HUES6 (cell line): Measurements from ENCODE around the gene SLC39A11.

Experiments
- H3K27ac ChIP-seq: 2 replicates; pipeline ENCODE4 v1.7.0; 2013; ENCODE audit warnings: low read depth, mild to moderate bottlenecking, low read length, inconsistent platforms
- H3K27me3 ChIP-seq: 2 replicates; pipeline ENCODE4 v1.6.1; 2013; ENCODE audit warnings: low read length; ENCODE audit not compliant: control insufficient read depth, insufficient read depth
- H3K36me3 ChIP-seq: 2 replicates; pipeline ENCODE4 v1.6.1; 2013; ENCODE audit warnings: low read length; ENCODE audit not compliant: control insufficient read depth, insufficient read depth
- H3K4me1 ChIP-seq: 2 replicates; pipeline ENCODE4 v1.6.1; 2013; ENCODE audit warnings: low read length; ENCODE audit not compliant: control insufficient read depth, insufficient read depth
- H3K4me3 ChIP-seq: 2 replicates; pipeline ENCODE4 v1.5.1; 2013; ENCODE audit warnings: low read depth, low read length
- H3K9ac ChIP-seq: one replicate; pipeline ENCODE4 v1.6.1; 2013; ENCODE audit warnings: mild to moderate bottlenecking, low read length
- H3K9me3 ChIP-seq: 2 replicates; pipeline ENCODE4 v1.6.1; 2013; ENCODE audit warnings: low read depth, low read length; ENCODE audit not compliant: control insufficient read depth, insufficient read depth

SLC39A11 gene

DNA sequence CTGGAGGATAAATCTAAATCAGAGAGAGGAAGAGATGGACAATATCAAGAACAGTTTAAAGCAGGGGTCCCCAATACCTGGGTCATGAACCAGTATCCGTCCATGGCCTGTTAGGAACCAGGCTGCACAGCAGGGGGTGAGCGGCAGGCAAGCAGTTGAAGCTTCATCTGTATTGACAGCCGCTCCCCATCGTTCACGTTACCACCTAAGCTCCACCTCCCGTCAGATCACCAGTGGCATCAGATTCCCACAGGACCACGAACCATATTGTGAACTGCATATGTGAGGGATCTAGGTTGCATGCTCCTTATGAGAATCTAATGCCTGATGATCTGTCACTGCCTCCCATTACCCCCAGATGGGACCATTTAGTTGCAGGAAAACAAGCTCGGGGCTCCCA lies 226.5 kb downstream of the SLC39A11 start:
- Histone ChIP-seq H3K9ac (no peak overlapping the region), H3K4me3 (no peak overlapping the region), H3K4me1 (no peaks in the 10 kb centered on the region), H3K27me3 (no peaks in the 10 kb centered on the region), H3K36me3 (no peaks in the 10 kb centered on the region), H3K9me3 (peaks cover 9% of the 10 kb centered on the region), H3K27ac (no peak overlapping the region)

DNA sequence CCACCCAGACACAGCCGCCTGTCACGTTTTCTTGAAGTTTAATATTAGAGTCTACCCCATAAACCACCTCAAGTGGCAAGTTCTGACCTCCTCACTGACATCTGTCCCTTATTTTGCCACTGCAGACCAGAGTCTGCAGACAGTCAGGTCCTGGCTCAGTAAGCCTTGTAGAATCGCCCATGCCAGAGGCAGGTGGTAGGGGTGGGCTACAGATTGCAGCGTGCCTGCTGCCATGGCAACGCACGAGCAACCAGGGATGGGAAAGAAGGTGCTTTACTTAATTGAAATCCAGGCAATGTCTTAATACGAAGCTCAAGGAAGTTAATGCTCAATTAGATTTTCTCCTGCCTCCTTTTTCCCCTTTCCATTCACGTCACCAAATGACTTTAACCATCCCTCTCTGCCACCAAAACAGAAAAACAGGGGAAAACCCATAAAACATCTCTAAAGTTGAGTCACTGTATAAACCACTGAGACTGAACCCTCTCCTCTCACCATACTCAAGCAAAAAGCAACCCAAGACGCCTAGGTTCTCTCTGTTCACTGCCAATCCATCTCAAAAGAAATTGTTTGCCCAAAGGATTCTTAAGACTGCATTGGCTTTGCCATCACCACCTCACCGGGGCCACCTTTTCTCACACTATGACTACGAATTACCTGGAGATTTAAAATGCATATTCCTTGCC lies 228.8 kb downstream of the SLC39A11 start:
- H3K4me1 ChIP-seq = no peaks in the 10 kb centered on the region
- H3K9me3 ChIP-seq = peaks cover 14% of the 10 kb centered on the region

DNA sequence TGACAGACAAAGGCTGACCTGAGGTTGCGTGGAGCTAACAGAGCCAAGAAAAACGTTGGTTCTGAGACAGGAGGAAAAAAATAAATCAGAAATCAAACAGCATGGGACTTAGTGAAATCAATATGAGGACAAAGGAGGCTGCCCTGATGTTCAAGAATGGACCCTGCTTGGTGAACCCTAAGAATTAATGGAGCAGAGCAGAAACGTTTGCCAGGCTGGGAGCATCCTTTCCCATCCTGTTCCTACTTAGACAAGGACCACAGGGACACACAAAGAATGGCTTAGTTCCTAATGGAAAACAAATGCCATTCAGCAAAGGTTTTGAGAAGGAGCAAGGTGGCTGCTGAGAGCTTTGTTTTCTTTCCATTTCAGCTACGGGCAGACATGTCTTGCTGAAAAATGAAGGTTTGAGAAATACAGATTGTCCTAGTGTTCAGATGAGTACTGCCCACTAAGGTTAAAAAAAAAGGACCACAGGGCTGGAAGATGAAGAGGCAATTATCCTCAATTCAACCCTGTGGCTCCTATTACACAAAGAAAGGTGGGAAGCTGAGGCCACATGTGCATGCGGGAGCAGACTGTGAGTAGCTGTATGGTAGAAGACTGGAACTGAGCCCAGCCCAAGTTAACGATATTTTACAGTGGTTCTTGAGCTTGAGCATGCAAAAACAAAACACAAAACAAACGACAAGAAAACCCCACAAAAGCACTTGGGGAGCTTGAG lies 230.1 kb downstream of the SLC39A11 start:
- H3K9ac ChIP-seq = no peak overlapping the region
- H3K27me3 ChIP-seq = no peaks in the 10 kb centered on the region
- no peaks in the 10 kb centered on the region for H3K36me3 ChIP-seq
- peaks cover 20% of the 10 kb centered on the region for H3K9me3 ChIP-seq
- no peaks in the 10 kb centered on the region for H3K4me1 ChIP-seq
- no peak overlapping the region for H3K4me3 ChIP-seq
- H3K27ac ChIP-seq = no peak overlapping the region

More for the DNA sequence above, 228.8 kb downstream of the SLC39A11 start:
- H3K4me3 ChIP-seq = no peak overlapping the region
- no peaks in the 10 kb centered on the region for H3K27me3 ChIP-seq
- no peak overlapping the region for H3K27ac ChIP-seq
- H3K9ac ChIP-seq = no peak overlapping the region
- H3K36me3 ChIP-seq = no peaks in the 10 kb centered on the region

DNA sequence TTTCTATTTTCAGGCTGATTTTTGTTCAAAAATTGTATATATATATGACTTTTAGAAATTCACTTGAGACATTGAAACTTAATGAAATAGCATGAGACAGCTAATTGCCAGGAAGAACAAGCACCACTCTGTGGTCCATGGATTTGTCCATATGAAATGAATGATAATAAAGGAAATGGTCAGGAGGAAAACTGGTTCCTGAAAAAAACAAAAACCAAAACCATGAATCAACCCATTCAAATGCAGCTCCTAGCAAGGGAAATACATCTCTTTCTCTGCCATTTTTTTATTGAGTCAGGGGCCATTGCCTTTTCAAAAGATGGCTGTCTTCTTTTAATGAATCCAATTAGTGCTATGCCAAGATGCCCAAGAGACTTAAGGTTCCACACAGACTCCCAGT lies 230.7 kb downstream of the SLC39A11 start:
- no peak overlapping the region for H3K4me3 ChIP-seq
- no peaks in the 10 kb centered on the region for H3K36me3 ChIP-seq
- peaks cover 17% of the 10 kb centered on the region for H3K9me3 ChIP-seq
- H3K9ac ChIP-seq = no peak overlapping the region
- no peaks in the 10 kb centered on the region for H3K4me1 ChIP-seq
- H3K27ac ChIP-seq = no peak overlapping the region
- no peaks in the 10 kb centered on the region for H3K27me3 ChIP-seq

DNA sequence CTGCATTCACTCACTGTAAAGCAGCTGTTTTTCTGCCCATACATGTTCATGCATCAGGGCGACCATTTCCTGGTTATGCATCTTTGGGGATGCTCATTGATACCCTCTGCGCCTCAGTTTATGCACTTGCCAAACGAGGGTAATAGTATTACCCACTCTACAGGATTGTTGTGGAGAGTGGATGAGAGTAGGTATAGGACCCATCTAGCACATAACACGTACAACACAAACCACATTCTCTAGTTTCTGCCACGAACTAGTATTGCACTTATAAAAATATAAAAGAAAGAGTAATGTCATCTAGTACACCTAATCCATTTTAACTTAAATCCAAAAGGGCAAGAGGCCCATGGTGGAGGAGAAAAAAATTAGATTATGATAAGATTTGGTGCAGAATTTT lies 231.7 kb downstream of the SLC39A11 start:
- Histone ChIP-seq H3K4me3 (no peak overlapping the region), H3K27ac (no peak overlapping the region), H3K27me3 (no peaks in the 10 kb centered on the region), H3K4me1 (no peaks in the 10 kb centered on the region), H3K9ac (no peak overlapping the region), H3K9me3 (peaks cover 12% of the 10 kb centered on the region; the same call in 1 of the 2 replicates), H3K36me3 (no peaks in the 10 kb centered on the region)

DNA sequence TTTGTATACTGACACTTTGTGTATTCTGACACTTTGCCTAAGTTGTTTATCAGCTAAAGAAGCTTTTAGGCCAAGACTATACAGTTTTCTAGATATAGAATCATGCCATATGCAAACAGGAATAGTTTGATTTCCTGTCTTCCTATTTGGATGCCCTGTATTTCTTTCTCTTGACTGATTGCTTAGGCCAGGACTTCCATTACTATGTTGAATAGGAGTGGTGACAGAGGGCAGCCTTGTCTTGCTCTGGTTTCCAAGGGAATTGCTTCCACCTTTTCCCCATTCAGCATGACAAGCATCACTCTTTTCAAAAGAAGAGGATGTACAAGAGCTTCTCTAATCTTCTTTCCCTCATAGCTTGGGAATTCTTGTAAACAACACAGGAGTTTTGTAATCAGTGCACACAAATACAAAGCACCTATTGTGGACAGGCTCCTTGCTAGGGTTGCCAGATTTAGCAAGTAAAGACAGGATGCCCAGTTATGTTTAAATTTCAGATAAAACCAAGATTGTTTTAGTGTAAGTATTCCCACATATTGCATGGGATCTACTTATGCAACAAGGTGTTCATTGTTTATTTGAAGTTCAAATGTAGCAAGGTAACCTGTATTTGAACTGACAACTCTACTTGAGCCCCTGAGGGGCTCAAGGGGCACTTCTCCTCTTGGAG lies 233.5 kb downstream of the SLC39A11 start:
- H3K9me3 ChIP-seq = 0 out of 2 replicates have a peak, but pooled peaks cover 11% of the 10 kb centered on the region
- no peak overlapping the region for H3K4me3 ChIP-seq
- H3K27me3 ChIP-seq = no peaks in the 10 kb centered on the region
- peaks cover 8% of the 10 kb centered on the region; the same call in 1 of the 2 replicates for H3K4me1 ChIP-seq
- H3K36me3 ChIP-seq = no peaks in the 10 kb centered on the region
- no peak overlapping the region for H3K27ac ChIP-seq
- no peak overlapping the region for H3K9ac ChIP-seq

DNA sequence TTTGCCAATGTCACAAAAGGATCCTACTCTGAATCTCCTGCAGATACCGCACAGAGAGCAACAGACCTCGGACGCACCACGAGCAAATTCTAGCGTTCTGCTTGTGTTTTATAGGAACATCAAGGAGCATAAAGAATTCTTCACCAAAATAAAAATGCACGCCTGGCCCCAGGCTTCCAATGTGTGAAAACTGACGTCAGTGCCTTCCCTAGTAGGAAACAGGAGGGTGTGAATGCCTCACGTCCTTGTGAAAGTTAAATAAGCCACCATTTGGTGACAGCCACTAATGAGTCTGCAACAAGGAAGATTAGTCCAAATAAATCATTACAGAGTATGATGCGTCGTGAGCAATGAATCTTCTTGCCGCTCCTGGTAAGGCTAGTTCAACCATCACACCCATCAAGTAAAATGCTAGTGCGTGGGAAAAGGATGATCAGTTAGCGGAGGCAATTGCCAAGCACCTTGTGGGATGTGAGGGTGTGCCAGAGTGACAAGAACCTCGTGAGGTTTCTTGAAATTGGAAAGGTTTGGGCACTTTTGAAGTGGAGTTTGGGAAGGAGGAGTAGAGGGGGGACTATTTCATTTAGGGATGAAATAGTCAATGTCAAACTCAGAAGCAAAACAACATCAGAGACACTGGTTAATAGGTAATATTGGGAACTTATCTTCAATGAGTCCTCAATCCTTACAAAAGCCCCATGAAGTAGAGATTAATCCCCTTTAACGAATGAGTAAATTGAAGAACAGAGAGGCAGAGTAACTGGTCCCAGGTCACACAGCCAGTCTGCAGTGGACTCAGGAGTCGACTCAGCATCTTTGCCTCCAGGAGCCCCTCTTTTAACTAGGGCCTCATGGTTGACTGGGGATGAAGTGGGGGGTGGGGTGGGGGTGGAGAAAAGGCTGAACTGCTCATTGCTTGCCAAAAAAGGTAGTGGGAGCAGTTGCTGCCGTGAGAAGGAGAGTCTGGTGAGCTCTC lies 238.8 kb downstream of the SLC39A11 start:
- Histone ChIP-seq H3K4me3 (no peak overlapping the region), H3K27me3 (no peaks in the 10 kb centered on the region), H3K4me1 (peaks cover 8% of the 10 kb centered on the region; the same call in 1 of the 2 replicates)

DNA sequence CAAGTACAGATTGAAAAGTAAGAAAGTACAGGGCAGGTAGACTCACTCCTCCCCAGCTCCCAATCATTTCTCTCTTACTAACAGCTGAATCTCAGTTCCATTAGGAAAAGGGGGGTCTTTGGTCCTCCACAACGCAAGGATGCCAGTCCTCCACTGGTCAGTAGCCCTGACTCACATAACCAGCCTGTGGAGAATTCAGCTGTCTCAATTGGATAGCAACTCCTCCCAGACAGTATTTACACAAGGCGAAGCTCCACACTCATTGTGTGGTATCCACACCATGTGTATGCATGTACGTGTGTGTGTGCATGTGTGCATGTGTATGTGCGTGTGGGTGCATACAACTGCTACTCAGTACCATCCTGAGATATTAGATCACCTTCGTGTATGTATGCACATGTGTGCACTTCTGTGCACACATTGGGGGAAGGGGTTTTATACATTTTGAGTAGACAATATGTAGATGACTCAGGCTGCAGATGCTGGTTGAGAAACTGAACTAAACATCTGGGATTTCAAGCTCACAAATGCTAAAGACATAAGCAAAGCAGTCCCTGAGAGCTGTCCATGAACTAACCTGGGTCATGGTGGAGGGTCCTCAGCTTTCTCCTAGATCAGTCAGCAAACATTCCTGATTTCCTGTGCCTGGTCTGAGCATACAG lies 240.1 kb downstream of the SLC39A11 start:
- H3K27ac ChIP-seq = no peak overlapping the region
- no peak overlapping the region for H3K4me3 ChIP-seq
- H3K4me1 ChIP-seq = peaks cover 8% of the 10 kb centered on the region; the same call in 1 of the 2 replicates
- H3K36me3 ChIP-seq = no peaks in the 10 kb centered on the region
- no peaks in the 10 kb centered on the region for H3K9me3 ChIP-seq
- H3K27me3 ChIP-seq = no peaks in the 10 kb centered on the region
- H3K9ac ChIP-seq = no peak overlapping the region

More for the DNA sequence above, 238.8 kb downstream of the SLC39A11 start:
- H3K36me3 ChIP-seq = no peaks in the 10 kb centered on the region
- no peak overlapping the region for H3K27ac ChIP-seq
- H3K9me3 ChIP-seq = 0 out of 2 replicates have a peak, but pooled peaks cover 7% of the 10 kb centered on the region
- H3K9ac ChIP-seq = peak overlapping the region; percentile 17

DNA sequence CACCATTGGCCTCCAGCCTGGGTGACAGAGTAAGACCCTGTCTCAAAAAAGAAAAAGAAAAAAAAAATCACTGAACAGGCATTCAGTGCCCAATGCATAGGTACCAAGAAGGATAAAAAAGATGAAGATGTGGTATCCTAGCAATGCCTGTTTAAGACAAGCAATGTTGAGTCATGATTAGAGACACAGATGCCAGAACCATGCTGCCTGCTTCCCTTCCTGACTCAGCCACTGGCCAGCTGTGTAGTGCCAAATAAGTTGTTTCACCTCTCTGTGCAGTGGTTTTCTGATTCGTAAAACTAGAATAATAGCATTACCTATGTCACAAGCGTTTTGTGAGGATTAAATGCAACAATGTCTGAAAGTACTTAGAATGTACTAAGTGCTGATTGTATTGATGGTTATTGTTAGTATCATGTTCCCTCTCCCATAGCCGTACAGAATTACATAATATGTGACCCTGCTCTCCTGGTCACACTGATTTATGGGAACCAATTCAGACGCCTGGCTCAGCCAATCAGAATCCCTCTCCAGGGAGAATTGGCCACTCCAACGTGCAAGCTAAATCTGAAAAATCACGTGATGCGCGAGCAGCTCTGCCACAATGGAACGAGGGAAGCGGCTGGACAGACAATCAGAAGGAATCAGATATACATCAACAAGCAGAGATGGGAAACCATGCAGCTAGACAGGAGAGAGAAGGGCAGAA lies 241.9 kb downstream of the SLC39A11 start:
- H3K9me3 ChIP-seq = no peaks in the 10 kb centered on the region
- H3K27me3 ChIP-seq = no peaks in the 10 kb centered on the region
- H3K9ac ChIP-seq = no peak overlapping the region
- H3K36me3 ChIP-seq = no peaks in the 10 kb centered on the region
- peaks cover 8% of the 10 kb centered on the region; the same call in 1 of the 2 replicates for H3K4me1 ChIP-seq
- H3K4me3 ChIP-seq = no peak overlapping the region
- H3K27ac ChIP-seq = no peak overlapping the region
